Measurements from ENCODE around the gene ZNF490.

GRCh38 chr19:12603714-12604113 is 6.9 kb downstream of the ZNF490 start:
- TF ChIP-seq FOXK2 (IDR thresholded peaks at IDR 0.05) (no peak), NFRKB (IDR thresholded peaks at IDR 0.05) (no peak), BHLHE40 (IDR thresholded peaks at IDR 0.05; ENCODE audit: borderline replicate concordance) (no peak)
